IMR-90 (cell line): Measurements from ENCODE around the gene DYNC1H1. TPM values are rescaled to one million over a fixed set of nuclear protein-coding genes. Genes with fewer than 3 reads are reported as not detected.

Experiments used
- ATAC-seq: fragments of 200-7000 bp; cut with Tn5 transposase; 2 replicates; pipeline ENCODE4 v1.9.1; 2020; ENCODE audit warnings: low read depth, mild to moderate bottlenecking, moderate library complexity
- BruUV-seq: library from RNA; stranded (reverse); fragments of 400-500 nt; replicated peaks from 2 replicates; lab custom pipeline; 2021; lab: Mats Ljungman, UMichigan
- CTCF ChIA-PET: fragments of 300-600 bp; formaldehyde crosslinking; extraction: SDS; loops from one replicate; lab custom pipeline; 2021; ENCODE audit warnings: antibody characterized with exemption; lab: Yijun Ruan, JAX
- POLR2A ChIA-PET: fragments of 300-600 bp; sonication (Branson Sonifier 250); formaldehyde crosslinking; loops from one replicate; lab custom pipeline; 2022; ENCODE audit warnings: antibody characterized with exemption; ENCODE audit not compliant: unreplicated experiment; lab: Charles Lee
- DNase-seq: peaks from one replicate; pipeline ENCODE4 v3.0.0; 2013
- H2AFZ ChIP-seq: replicated peaks from 2 replicates; pipeline ENCODE3; 2013; ENCODE audit warnings: low read length, mild to moderate bottlenecking; ENCODE audit not compliant: poor library complexity
- H2AK5ac ChIP-seq: 2 replicates; pipeline ENCODE4 v1.6.1; 2013; ENCODE audit warnings: low read depth, low read length, inconsistent platforms
- H2AK9ac ChIP-seq: replicated peaks from 2 replicates; pipeline ENCODE3; 2013; ENCODE audit warnings: mild to moderate bottlenecking, low read depth, low read length, moderate library complexity; ENCODE audit not compliant: poor library complexity
- H2BK120ac ChIP-seq: 2 replicates; pipeline ENCODE4 v1.6.1; 2013; ENCODE audit warnings: low read depth, low read length, inconsistent platforms
- H2BK15ac ChIP-seq: 3 replicates; pipeline ENCODE4 v1.6.1; 2013; ENCODE audit warnings: low read depth, low read length, inconsistent platforms
- H2BK20ac ChIP-seq: 2 replicates; pipeline ENCODE4 v1.6.1; 2013; ENCODE audit warnings: low read depth, mild to moderate bottlenecking, inconsistent platforms, low read length, moderate library complexity
- H2BK5ac ChIP-seq: 2 replicates; pipeline ENCODE4 v1.6.1; 2013; ENCODE audit warnings: mild to moderate bottlenecking, low read depth, low read length, inconsistent platforms; ENCODE audit not compliant: poor library complexity, severe bottlenecking
- H3K14ac ChIP-seq: replicated peaks from 2 replicates; pipeline ENCODE4 v1.6.1; 2013; ENCODE audit warnings: low read depth, low read length, inconsistent platforms
- H3K18ac ChIP-seq: 2 replicates; pipeline ENCODE4 v1.6.1; 2013; ENCODE audit warnings: low read depth, low read length, control low read depth
- H3K23ac ChIP-seq: 2 replicates; pipeline ENCODE4 v1.6.1; 2013; ENCODE audit warnings: low read depth, low read length, inconsistent platforms
- H3K27ac ChIP-seq: 2 replicates; pipeline ENCODE4 v1.5.1; 2013; ENCODE audit warnings: mild to moderate bottlenecking, control low read depth, low read length; ENCODE audit not compliant: insufficient read depth
- H3K27me3 ChIP-seq: 2 replicates; pipeline ENCODE4 v1.6.1; 2013; ENCODE audit warnings: low read length; ENCODE audit not compliant: control insufficient read depth, insufficient read depth
- H3K36me3 ChIP-seq: 2 replicates; pipeline ENCODE4 v1.6.1; 2013; ENCODE audit warnings: low read length, mixed read lengths; ENCODE audit not compliant: control insufficient read depth, insufficient read depth
- H3K4ac ChIP-seq: 2 replicates; pipeline ENCODE4 v1.6.1; 2013; ENCODE audit warnings: low read depth, low read length, inconsistent platforms
- H3K4me1 ChIP-seq: 2 replicates; pipeline ENCODE4 v1.6.1; 2013; ENCODE audit warnings: low read length, mixed read lengths; ENCODE audit not compliant: control insufficient read depth, insufficient read depth
- H3K4me2 ChIP-seq: 2 replicates; pipeline ENCODE4 v1.6.1; 2013; ENCODE audit warnings: low read depth, mild to moderate bottlenecking, control low read depth, low read length, moderate library complexity
- H3K4me3 ChIP-seq: 2 replicates; pipeline ENCODE4 v1.5.1; 2013; ENCODE audit warnings: low read depth, mild to moderate bottlenecking, control low read depth, low read length, moderate library complexity; ENCODE audit not compliant: insufficient read depth
- H3K56ac ChIP-seq: 2 replicates; pipeline ENCODE4 v1.6.1; 2013; ENCODE audit warnings: low read length, inconsistent platforms; ENCODE audit not compliant: insufficient read depth; ENCODE audit errors: extremely low read depth
- H3K79me1 ChIP-seq, 2 experiments: 2 replicates each; pipeline ENCODE4 v1.6.1; 2013; ENCODE audit warnings: low read length in 2 of 2, inconsistent platforms in 1 of 2, low read depth in 1 of 2
- H3K9ac ChIP-seq: 2 replicates; pipeline ENCODE4 v1.6.1; 2013; ENCODE audit warnings: low read depth, low read length, control low read depth
- H3K9me1 ChIP-seq: 2 replicates; pipeline ENCODE4 v1.6.1; 2013; ENCODE audit warnings: low read length, inconsistent platforms; ENCODE audit not compliant: insufficient read depth
- H3K9me3 ChIP-seq: 2 replicates; pipeline ENCODE4 v1.6.1; 2013; ENCODE audit warnings: low read length; ENCODE audit not compliant: control insufficient read depth, insufficient read depth
- H4K20me1 ChIP-seq: 2 replicates; pipeline ENCODE4 v1.6.1; 2013; ENCODE audit warnings: low read length, inconsistent platforms; ENCODE audit not compliant: insufficient read depth
- H4K5ac ChIP-seq: 2 replicates; pipeline ENCODE4 v1.6.1; 2013; ENCODE audit warnings: mild to moderate bottlenecking, low read depth, low read length, control low read depth
- H4K8ac ChIP-seq, 2 experiments: 2 replicates each; pipeline ENCODE4 v1.6.1; 2013; ENCODE audit warnings: low read depth in 2 of 2, low read length in 2 of 2, control low read depth in 1 of 2, inconsistent platforms in 1 of 2
- H4K91ac ChIP-seq: 2 replicates; pipeline ENCODE4 v1.6.1; 2013; ENCODE audit warnings: low read depth, low read length, inconsistent platforms; ENCODE audit not compliant: insufficient read depth
- BHLHE40 ChIP-seq: fragments of 150-350 bp; IDR thresholded peaks from 2 replicates; pipeline ENCODE4 v1.6.1; 2016; ENCODE audit warnings: mild to moderate bottlenecking, low read depth, low read length
- CHD1 ChIP-seq: IDR thresholded peaks from 2 replicates; pipeline ENCODE4 v1.6.1; 2012; ENCODE audit warnings: low read depth, low read length, improper control_type of control experiment
- FOS ChIP-seq: fragments of 150-350 bp; IDR thresholded peaks from 2 replicates; pipeline ENCODE4 v1.6.1; 2016; ENCODE audit warnings: low read depth, low read length
- MAFK ChIP-seq: IDR thresholded peaks from 2 replicates; pipeline ENCODE4 v1.6.1; 2012; ENCODE audit warnings: low read depth, low read length, improper control_type of control experiment
- MAZ ChIP-seq: IDR thresholded peaks from 2 replicates; pipeline ENCODE4 v1.6.1; 2012; ENCODE audit warnings: low read depth, mild to moderate bottlenecking, low read length, improper control_type of control experiment, moderate library complexity, borderline replicate concordance
- MXI1 ChIP-seq: IDR thresholded peaks from 2 replicates; pipeline ENCODE4 v1.6.1; 2012; ENCODE audit warnings: low read depth, mild to moderate bottlenecking, low read length, moderate library complexity, borderline replicate concordance
- NFE2L2 ChIP-seq: fragments of 150-350 bp; IDR thresholded peaks from 2 replicates; pipeline ENCODE4 v1.6.1; 2016; ENCODE audit warnings: low read depth, mild to moderate bottlenecking, low read length
- POLR2A ChIP-seq: IDR thresholded peaks from 2 replicates; pipeline ENCODE4 v1.6.1; 2012; ENCODE audit warnings: mild to moderate bottlenecking, low read depth, low read length
- RAD21 ChIP-seq: IDR thresholded peaks from 2 replicates; pipeline ENCODE4 v1.6.1; 2012; ENCODE audit warnings: low read length, improper control_type of control experiment
- RCOR1 ChIP-seq: IDR thresholded peaks from 2 replicates; pipeline ENCODE4 v1.6.1; 2012; ENCODE audit warnings: mild to moderate bottlenecking, low read length, improper control_type of control experiment; ENCODE audit not compliant: insufficient replicate concordance
- RFX5 ChIP-seq: IDR thresholded peaks from 2 replicates; pipeline ENCODE4 v1.8.0; 2012; ENCODE audit warnings: low read depth, mild to moderate bottlenecking, low read length, moderate library complexity
- SMC3 ChIP-seq: fragments of 150-350 bp; IDR thresholded peaks from 2 replicates; pipeline ENCODE4 v1.6.1; 2016; ENCODE audit warnings: low read depth, mild to moderate bottlenecking, antibody characterized with exemption, low read length, moderate library complexity
- whole genome bisulfite sequencing, 2 experiments: methylation state at CpG; one replicate each; pipeline versions ENCODE4 v1.1.5 to v1.1.7; 2013; ENCODE audit warnings: missing lambda C conversion rate in 2 of 2; ENCODE audit not compliant: insufficient read length in 1 of 2; ENCODE audit errors: extremely low coverage in 2 of 2; 5-methylcytosine and 5-hydroxymethylcytosine counted together
- dilution Hi-C: fragments of 300-500 bp; cut with HindIII; formaldehyde crosslinking; loops from one replicate; pipeline ENCODE4 v1.14.3; 2018; ENCODE audit warnings: low sequenced_read_pairs; ENCODE audit not compliant: unreplicated experiment
- in situ Hi-C: fragments of 300-500 bp; cut with MboI; formaldehyde crosslinking; loops from 3 replicates; pipeline ENCODE4 v1.14.3; 2019; ENCODE audit warnings: low sequenced_read_pairs, inconsistent platforms, mixed read lengths
- intact Hi-C: fragments of 100-400 bp; cut with micrococcal nuclease; formaldehyde crosslinking; loops from 2 replicates; pipeline ENCODE4 v1.10.0; 2022
- polyA plus RNA-seq, 3 experiments: library from polyadenylated mRNA; depleted of rRNA; stranded (reverse); fragments of >200 nt; gene quantifications; 2 replicates each; pipeline ENCODE4 v1.2.3, GENCODE V29; 2012; ENCODE audit warnings: low replicate concordance in 1 of 3
- total RNA-seq: library from RNA; depleted of rRNA; stranded (reverse); fragments of >200 nt; gene quantifications from 2 replicates; pipeline ENCODE4 v1.2.3, GENCODE V29; 2012
- TF ChIP-seq, protein P1 (sequence below): fragments of 150-350 bp; IDR thresholded peaks from 2 replicates; pipeline ENCODE4 v1.6.1; 2016; ENCODE audit warnings: low read depth, mild to moderate bottlenecking, low read length, moderate library complexity, borderline replicate concordance
- TF ChIP-seq, protein P2 (sequence below): fragments of 150-350 bp; IDR thresholded peaks from 2 replicates; pipeline ENCODE4 v1.6.1; 2017; ENCODE audit warnings: mild to moderate bottlenecking, antibody characterized with exemption, low read length, low read depth

The DYNC1H1 gene
- total and polyA plus RNA-seq, 2 of the 4 experiments (the other 2 are of a cell fraction), result 240 to 670 TPM

GRCh38 chr14:101928415-101928841 lies 35.9 kb upstream of the DYNC1H1 start:
- H4K5ac ChIP-seq, result no peak overlapping the region
- DNase-seq, result no peak
- POLR2A ChIA-PET, result no interaction called here
- 95% methylated on average over 20 of the region's 24 CpGs; no CpG with 5 or more reads in 1 of the 2 experiments for WGBS, 2 experiments
- H2BK120ac ChIP-seq, result peak overlapping the region; percentile 62; the same call in 1 of the 2 replicates
- no peak for TF ChIP-seq RCOR1
- no peak for TF ChIP-seq FOS
- no peak for TF ChIP-seq CHD1
- TF ChIP-seq, protein P1, sequence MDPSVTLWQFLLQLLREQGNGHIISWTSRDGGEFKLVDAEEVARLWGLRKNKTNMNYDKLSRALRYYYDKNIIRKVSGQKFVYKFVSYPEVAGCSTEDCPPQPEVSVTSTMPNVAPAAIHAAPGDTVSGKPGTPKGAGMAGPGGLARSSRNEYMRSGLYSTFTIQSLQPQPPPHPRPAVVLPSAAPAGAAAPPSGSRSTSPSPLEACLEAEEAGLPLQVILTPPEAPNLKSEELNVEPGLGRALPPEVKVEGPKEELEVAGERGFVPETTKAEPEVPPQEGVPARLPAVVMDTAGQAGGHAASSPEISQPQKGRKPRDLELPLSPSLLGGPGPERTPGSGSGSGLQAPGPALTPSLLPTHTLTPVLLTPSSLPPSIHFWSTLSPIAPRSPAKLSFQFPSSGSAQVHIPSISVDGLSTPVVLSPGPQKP, result no peak
- TF ChIP-seq, protein P2, sequence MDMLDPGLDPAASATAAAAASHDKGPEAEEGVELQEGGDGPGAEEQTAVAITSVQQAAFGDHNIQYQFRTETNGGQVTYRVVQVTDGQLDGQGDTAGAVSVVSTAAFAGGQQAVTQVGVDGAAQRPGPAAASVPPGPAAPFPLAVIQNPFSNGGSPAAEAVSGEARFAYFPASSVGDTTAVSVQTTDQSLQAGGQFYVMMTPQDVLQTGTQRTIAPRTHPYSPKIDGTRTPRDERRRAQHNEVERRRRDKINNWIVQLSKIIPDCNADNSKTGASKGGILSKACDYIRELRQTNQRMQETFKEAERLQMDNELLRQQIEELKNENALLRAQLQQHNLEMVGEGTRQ, result no peak
- TF ChIP-seq MAZ, result no peak
- no peak for TF ChIP-seq MAFK
- TF ChIP-seq RAD21, result no peak
- TF ChIP-seq POLR2A, result no peak
- TF ChIP-seq SMC3, result no peak
- TF ChIP-seq NFE2L2, result no peak
- TF ChIP-seq RFX5, result no peak
- no peak for TF ChIP-seq BHLHE40
- TF ChIP-seq MXI1, result no peak
- CTCF ChIA-PET, result interaction anchor here (0.6 to 0.7 kb wide), 2 partner anchors 85 to 171 kb away, joined by 3 to 5 read pairs; no protein-coding TSS in a partner anchor
- H3K23ac ChIP-seq, result 0 out of 2 replicates have a peak overlapping the region, but pooled peaks have one; percentile 31
- H4K20me1 ChIP-seq, result peaks cover 5% of the 10 kb centered on the region; the same call in 1 of the 2 replicates
- H3K4ac ChIP-seq, result peak overlapping the region; percentile 69; the same call in 1 of the 2 replicates
- H2AK9ac ChIP-seq, result peak overlapping the region; percentile 31
- peak overlapping the region in 1 of 2 experiments; percentile 30; a peak in 1 of 4 replicates for H4K8ac ChIP-seq
- peak overlapping the region; percentile 54 for H3K14ac ChIP-seq
- peak overlapping the region; percentile 56 for H2AFZ ChIP-seq
- H3K18ac ChIP-seq, result no peak overlapping the region
- H3K79me1 ChIP-seq, result peaks cover 6 to 8% of the 10 kb centered on the region in 2 experiments
- peak overlapping the region; percentile 35; the same call in 1 of the 2 replicates for H3K27ac ChIP-seq
- peak overlapping the region; percentile 25 for H2BK5ac ChIP-seq
- H3K36me3 ChIP-seq, result peaks cover 9% of the 10 kb centered on the region; the same call in 1 of the 2 replicates
- no peaks in the 10 kb centered on the region for H3K27me3 ChIP-seq
- H2AK5ac ChIP-seq, result peak overlapping the region; percentile 59; the same call in 1 of the 2 replicates
- peak overlapping the region; percentile 73; the same call in 2 of the 3 replicates for H2BK15ac ChIP-seq
- H3K4me3 ChIP-seq, result no peak overlapping the region
- H3K9me1 ChIP-seq, result peaks cover 8% of the 10 kb centered on the region
- no peak overlapping the region for H3K56ac ChIP-seq
- ATAC-seq, result no peak
- no TSS peak for BruUV-seq
- dilution Hi-C loops, result no loop called here
- intact Hi-C loops, result loop anchor here (10.0 kb wide), 1 partner anchor 154 kb away; no protein-coding TSS in a partner anchor
- peaks cover 4% of the 10 kb centered on the region for H3K4me1 ChIP-seq
- peak overlapping the region; percentile 71 for H2BK20ac ChIP-seq
- no peak overlapping the region for H4K91ac ChIP-seq
- H3K4me2 ChIP-seq, result no peak overlapping the region
- H3K9ac ChIP-seq, result no peak overlapping the region
- H3K9me3 ChIP-seq, result no peaks in the 10 kb centered on the region
- in situ Hi-C loops, result no loop called here
